Mucosa of descending colon (tissue), 3 donors: ENCODE measurements around the gene C1S. TPM values are rescaled to one million over a fixed set of nuclear protein-coding genes. Genes with fewer than 3 reads are reported as not detected.
"Not testable (repeated sequence)": the region's sequence is repeated elsewhere in the genome, so short reads cannot be mapped to it uniquely, and the experiment has no call there.

Source experiments
- ATAC-seq: fragments of 200-7000 bp; cut with Tn5 transposase; one replicate; pipeline ENCODE4 v1.9.1; 2020; ENCODE audit warnings: mild to moderate bottlenecking, moderate library complexity
- DNase-seq, 3 donors: peaks; one replicate each; pipeline ENCODE4 v3.0.0-alpha.2; 2020
- H3K36me3 ChIP-seq: fragments of 200-600 bp; one replicate; pipeline ENCODE4 v1.8.0; 2021; ENCODE audit warnings: low read depth, mild to moderate bottlenecking
- H3K4me1 ChIP-seq: fragments of 200-600 bp; one replicate; pipeline ENCODE4 v1.8.0; 2021; ENCODE audit warnings: low read depth, mild to moderate bottlenecking
- H3K4me3 ChIP-seq: fragments of 200-600 bp; one replicate; pipeline ENCODE4 v1.8.0; 2021; ENCODE audit warnings: mild to moderate bottlenecking
- H3K9me3 ChIP-seq: fragments of 200-600 bp; one replicate; pipeline ENCODE4 v1.8.0; 2021; ENCODE audit warnings: mild to moderate bottlenecking
- CTCF ChIP-seq: fragments of 200-600 bp; IDR thresholded peaks from one replicate; pipeline ENCODE4 v1.8.0; 2022; ENCODE audit warnings: antibody characterized with exemption, mild to moderate bottlenecking
- intact Hi-C, 2 donors: fragments of 100-400 bp; cut with DNase I in 1 of 2; cut with micrococcal nuclease in 1 of 2; formaldehyde crosslinking; loops; one replicate each; pipeline versions ENCODE4 v1.11.0 to v1.11.1; 2022; cut with DNase I, micrococcal nuclease
- total RNA-seq, 3 donors: library from RNA; stranded (reverse); fragmentation: NEBNext Ultra II Directional in 2 of 3; extraction: Animal tissue kit (Norgen Biotek cat#: 25700) in 2 of 3; gene quantifications; one replicate each; pipeline versions ENCODE4 v1.2.1 to v1.2.4, GENCODE V29; 2021 to 2023
- donor health status: DM: no; HTN: no; CAD: no; lungs with moderate emphysema.
- donor health status: DM: no; HTN: no; CAD: no.
- donor health status: DM: no; HTN: yes; CAD: no.

C1S gene
- total RNA-seq, 3 donors from 2014 or later: 36.0 to 304 (median 168) TPM

- intact Hi-C loops: no loop called here
- Histone ChIP-seq H3K9me3 (no peaks in the 10 kb centered on the region), H3K4me3 (no peak overlapping the region), H3K36me3 (peaks cover 4% of the 10 kb centered on the region), H3K4me1 (peaks cover 3% of the 10 kb centered on the region)
- no peak for TF ChIP-seq CTCF
- DNase-seq (no peak), ATAC-seq (no peak)
Measured at GRCh38 chr12:7023114-7023513, 37.4 kb upstream of the C1S start.

- DNase-seq (no peak), ATAC-seq (no peak)
- intact Hi-C loops: no loop called here
- Histone ChIP-seq H3K4me3 (no peak overlapping the region), H3K4me1 (no peaks in the 10 kb centered on the region), H3K9me3 (no peaks in the 10 kb centered on the region), H3K36me3 (no peaks in the 10 kb centered on the region)
- TF ChIP-seq CTCF: no peak
Measured at GRCh38 chr12:7026854-7027253, 33.7 kb upstream of the C1S start.

- ATAC-seq (no peak), DNase-seq (no peak)
- intact Hi-C loops: no loop called here
Measured at GRCh38 chr12:7031306-7031705, 29.2 kb upstream of the C1S start.

GRCh38 chr12:7032990-7033389 lies 27.5 kb upstream of the C1S start:
- intact Hi-C loops: no loop called here

More at GRCh38 chr12:7031306-7031705, 29.2 kb upstream of the C1S start:
- no peaks in the 10 kb centered on the region for H3K9me3 ChIP-seq
- TF ChIP-seq CTCF: no peak
- H3K4me1 ChIP-seq: no peaks in the 10 kb centered on the region
- H3K36me3 ChIP-seq: no peaks in the 10 kb centered on the region
- H3K4me3 ChIP-seq: no peak overlapping the region

GRCh38 chr12:7034464-7034863 lies 26.1 kb upstream of the C1S start:
- no peak for ATAC-seq
- Histone ChIP-seq H3K4me3 (no peak overlapping the region), H3K4me1 (no peaks in the 10 kb centered on the region), H3K9me3 (no peaks in the 10 kb centered on the region), H3K36me3 (no peaks in the 10 kb centered on the region)
- no peak for TF ChIP-seq CTCF
- intact Hi-C loops: no loop called here
- no peak for DNase-seq

More at GRCh38 chr12:7032990-7033389, 27.5 kb upstream of the C1S start:
- DNase-seq (no peak), ATAC-seq (no peak)
- TF ChIP-seq CTCF: no peak
- Histone ChIP-seq H3K36me3 (no peaks in the 10 kb centered on the region), H3K4me1 (no peaks in the 10 kb centered on the region), H3K4me3 (no peak overlapping the region), H3K9me3 (no peaks in the 10 kb centered on the region)

- DNase-seq: no peak
- TF ChIP-seq CTCF: no peak
- Histone ChIP-seq H3K36me3 (no peaks in the 10 kb centered on the region), H3K9me3 (no peaks in the 10 kb centered on the region), H3K4me1 (no peaks in the 10 kb centered on the region), H3K4me3 (no peak overlapping the region)
- no peak for ATAC-seq
- intact Hi-C loops: no loop called here
Measured at GRCh38 chr12:7035463-7035862, 25.1 kb upstream of the C1S start.

GRCh38 chr12:7037411-7037810 lies 23.1 kb upstream of the C1S start:
- H3K4me1 ChIP-seq, H3K9me3 ChIP-seq, ATAC-seq, intact Hi-C loops, DNase-seq, H3K4me3 ChIP-seq, H3K36me3 ChIP-seq: not testable (repeated sequence)
